K562 (cell line): ENCODE measurements around the gene ANKRD12. TPM values are rescaled to one million over a fixed set of nuclear protein-coding genes. Genes with fewer than 3 reads are reported as not detected.
A peak's percentile ranks its signal among the peaks of the same experiment; 100 is the strongest.

Source experiments
- ATAC-seq: fragments of 200-7000 bp; cut with Tn5 transposase; 3 replicates; pipeline ENCODE4 v1.9.1; 2020; ENCODE audit warnings: moderate library complexity
- BruUV-seq: library from RNA; stranded (reverse); fragments of 400-500 nt; replicated peaks from 2 replicates; lab custom pipeline; 2021; lab: Mats Ljungman, UMichigan
- CTCF ChIA-PET: fragments of 300-600 bp; formaldehyde crosslinking; extraction: SDS; loops from one replicate; lab custom pipeline; 2021; ENCODE audit warnings: low intra/inter-chr PET ratio; lab: Yijun Ruan, JAX
- POLR2A ChIA-PET: fragments of 300-600, 350-650 bp; sonication (Branson Sonifier 250); formaldehyde crosslinking; extraction: SDS; loops from one replicate; lab custom pipeline; 2021; ENCODE audit warnings: antibody characterized with exemption, inconsistent platforms; lab: Yijun Ruan, JAX
- DNase-seq, 4 experiments: peaks; one replicate each; pipeline versions ENCODE4 v3.0.0 to v3.0.0-alpha.2; 2011 to 2018; ENCODE audit warnings: low spot score in 3 of 4, mixed read lengths in 3 of 4; ENCODE audit errors: extremely low read depth in 1 of 4
- FAIRE-seq: peaks from 2 replicates; lab custom pipeline; 2011; peaks lifted over from hg19 to GRCh38; lab: Jason Lieb, UNC
- H2AFZ ChIP-seq: 2 replicates; pipeline ENCODE4 v1.6.0; 2011; ENCODE audit warnings: low read depth, low read length, control low read depth, inconsistent platforms
- H3K27ac ChIP-seq: fragments of 200-600 bp; 3 replicates; pipeline ENCODE4 v1.8.0; 2011; ENCODE audit warnings: low read depth, mild to moderate bottlenecking, control low read depth, inconsistent platforms, low read length, moderate library complexity, mixed read lengths; ENCODE audit errors: extremely low read depth
- H3K27me3 ChIP-seq, 2 experiments: fragments of 300-600 bp in 1 of 2; 2 replicates in 1 of 2; 3 replicates in 1 of 2; pipeline versions ENCODE4 v1.6.0 to v1.8.0; 2011; ENCODE audit warnings: inconsistent platforms in 2 of 2, low read length in 2 of 2, mild to moderate bottlenecking in 1 of 2, mixed read lengths in 1 of 2, moderate library complexity in 1 of 2; ENCODE audit not compliant: control insufficient read depth in 2 of 2, insufficient read depth in 2 of 2
- H3K36me3 ChIP-seq: fragments of 300-600 bp; 3 replicates; pipeline ENCODE4 v1.8.0; 2011; ENCODE audit warnings: mild to moderate bottlenecking, low read length, inconsistent platforms; ENCODE audit not compliant: control insufficient read depth, insufficient read depth
- H3K4me1 ChIP-seq, 2 experiments: fragments of 200-600 bp in 1 of 2; replicated peaks in 1 of 2; 2 replicates in 1 of 2; 3 replicates in 1 of 2; pipeline versions ENCODE4 v1.5.1 to v1.8.0; 2011; ENCODE audit warnings: inconsistent platforms in 2 of 2, low read length in 2 of 2, mild to moderate bottlenecking in 1 of 2, mixed read lengths in 1 of 2, moderate library complexity in 1 of 2; ENCODE audit not compliant: control insufficient read depth in 2 of 2, insufficient read depth in 2 of 2
- H3K4me2 ChIP-seq: 2 replicates; pipeline ENCODE4 v1.6.1; 2011; ENCODE audit warnings: low read length, control low read depth, inconsistent platforms, mixed read lengths; ENCODE audit not compliant: insufficient read depth
- H3K4me3 ChIP-seq: fragments of 200-600 bp; sonication (generic), shearing (Covaris generic); 2 replicates; pipeline ENCODE4 v1.5.1; 2016; ENCODE audit warnings: control low read depth, inconsistent platforms
- H3K79me2 ChIP-seq: fragments of 200-600 bp; 3 replicates; pipeline ENCODE4 v1.8.0; 2011; ENCODE audit warnings: low read length, inconsistent platforms; ENCODE audit not compliant: control insufficient read depth, insufficient read depth
- H3K9ac ChIP-seq, 2 experiments: 2 replicates each; pipeline versions ENCODE4 v1.6.0 to v1.6.1; 2011; ENCODE audit warnings: low read depth in 2 of 2, low read length in 2 of 2, control low read depth in 1 of 2, inconsistent platforms in 1 of 2, mild to moderate bottlenecking in 1 of 2, mixed read lengths in 1 of 2; ENCODE audit not compliant: insufficient read depth in 1 of 2
- H3K9me1 ChIP-seq: one replicate; pipeline ENCODE4 v1.6.0; 2011; ENCODE audit warnings: inconsistent platforms, mild to moderate bottlenecking, low read length, moderate library complexity; ENCODE audit not compliant: control insufficient read depth, insufficient read depth
- H3K9me3 ChIP-seq: replicated peaks from 2 replicates; pipeline ENCODE4 v1.5.1; 2011; ENCODE audit warnings: low read depth, low read length, inconsistent platforms; ENCODE audit not compliant: control insufficient read depth, insufficient read depth
- H4K20me1 ChIP-seq: replicated peaks from 2 replicates; pipeline ENCODE4 v1.6.1; 2011; ENCODE audit warnings: low read length, inconsistent platforms, mixed read lengths; ENCODE audit not compliant: control insufficient read depth, insufficient read depth
- ASH1L ChIP-seq: fragments of 450-650 bp; IDR thresholded peaks from 2 replicates; pipeline ENCODE4 v1.6.1; 2018; ENCODE audit warnings: borderline replicate concordance, mild to moderate bottlenecking, low read depth; ENCODE audit not compliant: partially characterized antibody
- ATF3 ChIP-seq, 2 experiments: fragments of 450-650 bp in 1 of 2; sonication (generic) in 1 of 2; formaldehyde crosslinking in 1 of 2; IDR thresholded peaks in 1 of 2; conservative IDR thresholded peaks in 1 of 2; 2 replicates each; pipeline versions ENCODE4 v1.6.1 to v1.8.1; 2016 to 2023; ENCODE audit warnings: mild to moderate bottlenecking in 2 of 2, moderate library complexity in 2 of 2, inconsistent platforms in 1 of 2, missing genetic modification reagents in 1 of 2
- BHLHE40 ChIP-seq: IDR thresholded peaks from 2 replicates; pipeline ENCODE4 v1.6.1; 2011; ENCODE audit warnings: low read length, improper control_type of control experiment
- ETV5 ChIP-seq: sonication (generic); formaldehyde crosslinking; IDR thresholded peaks from 2 replicates; pipeline ENCODE4 v1.4.0; 2020; ENCODE audit warnings: low read depth, mild to moderate bottlenecking, missing genetic modification reagents
- HINFP ChIP-seq: fragments of 450-650 bp; conservative IDR thresholded peaks from 2 replicates; pipeline ENCODE4 v1.6.1; 2016; ENCODE audit warnings: missing genetic modification characterization, low read depth, mild to moderate bottlenecking, control low read depth, missing compliant biosample characterization
- IRF2 ChIP-seq: sonication (generic); formaldehyde crosslinking; IDR thresholded peaks from 2 replicates; pipeline ENCODE4 v1.8.1; 2022; ENCODE audit warnings: mild to moderate bottlenecking, missing genetic modification reagents
- MED1 ChIP-seq: sonication (generic); formaldehyde crosslinking; IDR thresholded peaks from 2 replicates; pipeline ENCODE4 v1.8.1; 2023; ENCODE audit warnings: missing genetic modification reagents, borderline replicate concordance
- MEF2D ChIP-seq: conservative IDR thresholded peaks from 2 replicates; pipeline ENCODE4 v1.6.1; 2016; ENCODE audit warnings: low read depth, missing genetic modification characterization, missing compliant biosample characterization
- MIER1 ChIP-seq: fragments of 450-650 bp; IDR thresholded peaks from 2 replicates; pipeline ENCODE4 v1.6.1; 2016; ENCODE audit warnings: antibody characterized with exemption, mild to moderate bottlenecking, low read depth
- PHF21A ChIP-seq: fragments of 450-650 bp; IDR thresholded peaks from 2 replicates; pipeline ENCODE4 v1.6.1; 2017; ENCODE audit warnings: low read depth, borderline replicate concordance
- PML ChIP-seq: IDR thresholded peaks from 2 replicates; pipeline ENCODE4 v1.6.1; 2012; ENCODE audit warnings: low read length, inconsistent platforms
- PTRF ChIP-seq: fragments of 450-650 bp; IDR thresholded peaks from 2 replicates; pipeline ENCODE4 v1.6.1; 2016; ENCODE audit warnings: mild to moderate bottlenecking, missing genetic modification characterization, missing compliant biosample characterization
- PYGO2 ChIP-seq: fragments of 450-650 bp; IDR thresholded peaks from 2 replicates; pipeline ENCODE4 v1.6.1; 2016; ENCODE audit warnings: mild to moderate bottlenecking, missing genetic modification characterization, moderate library complexity, missing compliant biosample characterization
- SMC3 ChIP-seq: conservative IDR thresholded peaks from 2 replicates; pipeline ENCODE4 v1.6.1; 2011; ENCODE audit warnings: low read depth, low read length, improper control_type of control experiment; ENCODE audit not compliant: insufficient read depth
- TAL1 ChIP-seq: fragments of 450-650 bp; IDR thresholded peaks from 2 replicates; pipeline ENCODE4 v1.6.1; 2016; ENCODE audit warnings: mild to moderate bottlenecking
- TCF15 ChIP-seq: fragments of 250-450 bp; sonication (Bioruptor Pico); IDR thresholded peaks from 2 replicates; pipeline ENCODE4 v1.8.0; 2022; ENCODE audit warnings: moderate library complexity, mild to moderate bottlenecking, inconsistent platforms
- U2AF1 ChIP-seq: fragments of 200-400 bp; formaldehyde crosslinking; optimal IDR thresholded peaks from 2 replicates; pipeline ENCODE3; 2017; ENCODE audit warnings: mild to moderate bottlenecking, low read depth, low read length, moderate library complexity
- WGBS: fragments of 100-300 bp; shearing (Covaris generic); methylation state at CpG from one replicate; pipeline ENCODE4 v1.1.6; 2016; ENCODE audit warnings: low coverage, mixed read lengths; ENCODE audit not compliant: insufficient coverage; ENCODE audit errors: missing lambda C conversion rate; 5-methylcytosine and 5-hydroxymethylcytosine counted together
- in situ Hi-C: fragments of 300-500 bp; cut with MboI; formaldehyde crosslinking; loops from 4 replicates; pipeline ENCODE4 v1.15.0; 2018; ENCODE audit warnings: inconsistent platforms, mixed read lengths
- intact Hi-C: fragments of 100-400 bp; cut with micrococcal nuclease; formaldehyde crosslinking; loops from 2 replicates; pipeline ENCODE4 v1.14.2; 2022
- polyA plus RNA-seq, 8 experiments: library from polyadenylated mRNA; depleted of rRNA in 4 of 8; stranded (reverse) in 5 of 8; unstranded in 3 of 8; fragments of >200 nt; fragmentation: Nextera tagmentation in 2 of 8; fragmentation: Illumina TruSeq in 1 of 8; extraction: Ambion mirVana in 2 of 8; extraction: Trizol in 1 of 8; gene quantifications; 2 replicates each; pipeline versions ENCODE4 v1.2.1 to v1.2.3, GENCODE V29; 2011 to 2014; ENCODE audit warnings: inconsistent platforms in 1 of 8, missing spikeins in 1 of 8
- total RNA-seq, 7 experiments: library from RNA; depleted of rRNA in 6 of 7; stranded (reverse); fragments of >200 nt in 6 of 7; fragmentation: Illumina TruSeq in 2 of 7; extraction: Trizol in 2 of 7; gene quantifications; 2 replicates each; pipeline versions ENCODE4 v1.2.1 to v1.2.3, GENCODE V29; 2011 to 2021; ENCODE audit warnings: low replicate concordance in 1 of 7

ANKRD12 gene
- total and polyA plus RNA-seq, 9 of the 15 experiments (the other 6 are each of a cell fraction or from before 2014, with no cell fraction given): 6.6 to 28.2 (median 16.0) TPM

- TF ChIP-seq ATF3 (IDR thresholded peaks at IDR 0.05) (no peak), ATF3 (CRISPR knock-in tag; conservative IDR thresholded peaks at IDR 0.05) (no peak), MEF2D (tag) (no peak), TAL1 (no peak), MIER1 (no peak), PML (no peak), SMC3 (no peak), U2AF1 (no peak), ASH1L (no peak), MED1 (no peak), TCF15 (CRISPR knock-in tag) (no peak), PHF21A (no peak), PTRF (tag) (no peak), BHLHE40 (no peak), ETV5 (CRISPR knock-in tag) (no peak), IRF2 (CRISPR knock-in tag) (no peak), HINFP (tag) (no peak), PYGO2 (tag) (no peak)
- H3K4me2 ChIP-seq: no peak overlapping the region
- no peak overlapping the region for H3K4me3 ChIP-seq
- no peak overlapping the region for H2AFZ ChIP-seq
- intact Hi-C loops: no loop called here
- 69% methylated on average over 5 of the region's 5 CpGs for WGBS
- in situ Hi-C loops: no loop called here
- ChIA-PET CTCF (no interaction called here), POLR2A (no interaction called here)
- FAIRE-seq (peak; percentile 32), DNase-seq (no peak), ATAC-seq (no peak)
- no peaks in the 10 kb centered on the region for H3K9me3 ChIP-seq
- H3K27me3 ChIP-seq: no peaks in the 10 kb centered on the region
- no TSS peak for BruUV-seq
- H3K36me3 ChIP-seq: peaks cover 40% of the 10 kb centered on the region; the same call in 2 of the 3 replicates
- no peak overlapping the region for H3K9ac ChIP-seq
- no peak overlapping the region for H3K27ac ChIP-seq
- H3K4me1 ChIP-seq: no peaks in the 10 kb centered on the region
- H3K79me2 ChIP-seq: no peaks in the 10 kb centered on the region
- no peaks in the 10 kb centered on the region for H4K20me1 ChIP-seq
- H3K9me1 ChIP-seq: no peaks in the 10 kb centered on the region
Observed at GRCh38 chr18:9280849-9281248, 144.3 kb downstream of the ANKRD12 start.
